Vagina (tissue), 2 donors: ENCODE results near the gene MEGF10. TPM values are rescaled to one million over a fixed set of nuclear protein-coding genes. Genes with fewer than 3 reads are reported as not detected.

Source experiments
- DNase-seq, 2 donors: peaks; one replicate each; pipeline ENCODE4 v3.0.0-alpha.2; 2017; ENCODE audit errors: extremely low spot score in 2 of 2
- H3K27ac ChIP-seq: fragments of 200-600 bp; sonication (generic); one replicate; pipeline ENCODE4 v1.5.1; 2019
- H3K27me3 ChIP-seq: fragments of 200-600 bp; sonication (generic); one replicate; pipeline ENCODE4 v1.5.1; 2019
- H3K36me3 ChIP-seq, 2 donors: fragments of 200-600 bp; sonication (generic); one replicate each; pipeline ENCODE4 v1.5.1; 2017 to 2019
- H3K4me1 ChIP-seq: fragments of 200-600 bp; sonication (generic); one replicate; pipeline ENCODE4 v1.5.1; 2019
- H3K4me3 ChIP-seq, 2 donors: fragments of 200-600 bp; sonication (generic); 1 replicate in 1 of 2; 2 replicates in 1 of 2; pipeline ENCODE4 v1.5.1; 2016 to 2019
- H3K9me3 ChIP-seq: fragments of 200-600 bp; sonication (generic); one replicate; pipeline ENCODE4 v1.5.1; 2019
- POLR2A ChIP-seq, 2 donors: fragments of 450-650 bp; IDR thresholded peaks; one replicate each; pipeline ENCODE4 v1.6.1; 2017; ENCODE audit warnings: antibody characterized with exemption in 2 of 2, mild to moderate bottlenecking in 2 of 2, moderate library complexity in 2 of 2
- POLR2AphosphoS5 ChIP-seq, 2 donors: sonication (generic); formaldehyde crosslinking; IDR thresholded peaks; one replicate each; pipeline ENCODE4 v1.9.0; 2017; ENCODE audit warnings: antibody characterized with exemption in 2 of 2, mild to moderate bottlenecking in 2 of 2, low read depth in 1 of 2; ENCODE audit not compliant: insufficient read depth in 1 of 2
- intact Hi-C: fragments of 100-400 bp; cut with DNase I; formaldehyde crosslinking; loops from one replicate; pipeline ENCODE4 v1.15.1; 2023
- total RNA-seq: library from RNA; depleted of rRNA; stranded (reverse); fragments of >200 nt; gene quantifications from one replicate; pipeline ENCODE4 v1.2.3, GENCODE V29; 2016
- TF ChIP-seq, protein P1 (sequence below), 3 experiments: fragments of 450-650 bp in 2 of 3; fragments of 200-600 bp in 1 of 3; sonication (generic) in 1 of 3; IDR thresholded peaks; one replicate each; pipeline ENCODE4 v1.5.1; 2017 to 2019; ENCODE audit warnings: antibody characterized with exemption in 3 of 3, mild to moderate bottlenecking in 2 of 3, moderate library complexity in 2 of 3

The MEGF10 gene
- total RNA-seq, 1 donor from 2014 or later: 0.74 TPM

DNA sequence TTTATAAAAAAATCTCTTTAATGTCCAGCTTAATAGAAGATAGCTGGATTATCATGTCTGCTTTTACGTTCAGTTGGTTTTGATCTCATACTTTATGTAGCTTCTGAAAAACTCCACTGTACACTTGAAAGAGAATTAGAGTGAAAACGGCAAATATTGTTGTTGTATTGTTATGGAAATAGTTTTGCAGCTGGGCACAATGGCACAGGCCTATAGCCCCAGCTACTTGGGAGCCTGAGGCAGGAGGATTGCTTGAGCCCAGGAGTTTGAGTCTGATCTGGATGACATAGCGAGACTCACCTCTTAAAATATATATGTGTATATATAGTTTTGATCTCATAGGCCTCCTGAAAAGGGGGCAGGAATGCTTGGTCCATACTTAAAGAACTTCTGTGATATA is 159.4 kb downstream of the MEGF10 start:
- H3K4me1 ChIP-seq: no peaks in the 10 kb centered on the region
- no peak overlapping the region for H3K4me3 ChIP-seq
- H3K27ac ChIP-seq: no peak overlapping the region
- H3K27me3 ChIP-seq: no peaks in the 10 kb centered on the region
- intact Hi-C loops: no loop called here
- no peaks in the 10 kb centered on the region for H3K36me3 ChIP-seq
- DNase-seq: no peak
- H3K9me3 ChIP-seq: no peaks in the 10 kb centered on the region
- TF ChIP-seq, protein P1, sequence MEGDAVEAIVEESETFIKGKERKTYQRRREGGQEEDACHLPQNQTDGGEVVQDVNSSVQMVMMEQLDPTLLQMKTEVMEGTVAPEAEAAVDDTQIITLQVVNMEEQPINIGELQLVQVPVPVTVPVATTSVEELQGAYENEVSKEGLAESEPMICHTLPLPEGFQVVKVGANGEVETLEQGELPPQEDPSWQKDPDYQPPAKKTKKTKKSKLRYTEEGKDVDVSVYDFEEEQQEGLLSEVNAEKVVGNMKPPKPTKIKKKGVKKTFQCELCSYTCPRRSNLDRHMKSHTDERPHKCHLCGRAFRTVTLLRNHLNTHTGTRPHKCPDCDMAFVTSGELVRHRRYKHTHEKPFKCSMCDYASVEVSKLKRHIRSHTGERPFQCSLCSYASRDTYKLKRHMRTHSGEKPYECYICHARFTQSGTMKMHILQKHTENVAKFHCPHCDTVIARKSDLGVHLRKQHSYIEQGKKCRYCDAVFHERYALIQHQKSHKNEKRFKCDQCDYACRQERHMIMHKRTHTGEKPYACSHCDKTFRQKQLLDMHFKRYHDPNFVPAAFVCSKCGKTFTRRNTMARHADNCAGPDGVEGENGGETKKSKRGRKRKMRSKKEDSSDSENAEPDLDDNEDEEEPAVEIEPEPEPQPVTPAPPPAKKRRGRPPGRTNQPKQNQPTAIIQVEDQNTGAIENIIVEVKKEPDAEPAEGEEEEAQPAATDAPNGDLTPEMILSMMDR (IDR thresholded peaks at IDR 0.05): no peak
- TF ChIP-seq POLR2AphosphoS5 (IDR thresholded peaks at IDR 0.05; ENCODE audit: insufficient read depth in 1 of 2, low read depth in 1 of 2): no peak
- TF ChIP-seq POLR2A (IDR thresholded peaks at IDR 0.05): no peak

DNA sequence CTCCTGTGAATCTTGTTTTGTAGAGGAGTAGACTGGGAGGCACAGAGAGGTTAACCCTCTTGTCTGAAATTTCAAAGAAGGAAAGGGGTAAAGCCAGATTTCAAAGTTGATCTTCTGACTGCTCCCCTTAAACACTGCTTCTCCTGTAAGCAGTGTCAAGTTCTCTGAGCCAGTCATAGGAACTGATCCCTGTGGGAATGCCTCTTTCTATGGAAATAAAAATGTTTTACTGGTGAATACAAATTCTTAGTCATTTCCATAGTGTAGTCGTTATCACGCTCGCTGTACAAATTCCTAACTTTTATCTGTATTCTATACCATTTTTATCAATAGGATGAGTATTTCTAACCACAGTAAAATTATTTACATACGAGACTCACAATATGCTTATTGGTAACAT is 160.5 kb downstream of the MEGF10 start:
- Histone ChIP-seq H3K4me1 (no peaks in the 10 kb centered on the region), H3K4me3 (no peak overlapping the region), H3K27ac (no peak overlapping the region), H3K36me3 (no peaks in the 10 kb centered on the region), H3K9me3 (no peaks in the 10 kb centered on the region), H3K27me3 (no peaks in the 10 kb centered on the region)
- intact Hi-C loops: no loop called here
- no peak for DNase-seq
- TF ChIP-seq POLR2AphosphoS5 (IDR thresholded peaks at IDR 0.05; ENCODE audit: insufficient read depth in 1 of 2, low read depth in 1 of 2) (no peak), POLR2A (IDR thresholded peaks at IDR 0.05) (no peak)
- TF ChIP-seq, protein P1 (IDR thresholded peaks at IDR 0.05): no peak

DNA sequence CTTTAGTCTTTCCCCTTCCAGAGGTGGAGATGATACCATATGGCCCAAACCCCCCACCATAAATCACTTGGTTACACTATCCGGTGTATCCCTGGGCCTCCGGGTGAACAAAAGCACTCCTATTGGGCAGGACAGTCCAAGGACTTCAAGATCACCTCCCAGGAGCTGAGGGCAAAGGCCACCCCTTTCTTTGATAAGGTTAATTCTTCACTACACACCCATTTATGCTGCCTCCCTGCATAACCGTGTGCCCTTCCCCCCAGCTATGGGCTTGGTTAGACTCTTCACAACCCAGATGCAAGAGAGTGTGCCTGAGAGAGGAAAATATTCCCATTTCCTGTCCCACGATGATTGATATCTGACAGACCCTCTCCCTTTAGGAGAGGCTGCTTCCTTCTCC is 162.0 kb downstream of the MEGF10 start:
- no peak overlapping the region for H3K4me3 ChIP-seq
- no peak for DNase-seq
- no peaks in the 10 kb centered on the region for H3K36me3 ChIP-seq
- intact Hi-C loops: no loop called here
- no peak overlapping the region for H3K27ac ChIP-seq
- no peaks in the 10 kb centered on the region for H3K4me1 ChIP-seq
- no peaks in the 10 kb centered on the region for H3K9me3 ChIP-seq
- no peaks in the 10 kb centered on the region for H3K27me3 ChIP-seq
- TF ChIP-seq POLR2A (IDR thresholded peaks at IDR 0.05): no peak
- TF ChIP-seq, protein P1 (IDR thresholded peaks at IDR 0.05): no peak
- TF ChIP-seq POLR2AphosphoS5 (IDR thresholded peaks at IDR 0.05; ENCODE audit: insufficient read depth in 1 of 2, low read depth in 1 of 2): no peak

DNA sequence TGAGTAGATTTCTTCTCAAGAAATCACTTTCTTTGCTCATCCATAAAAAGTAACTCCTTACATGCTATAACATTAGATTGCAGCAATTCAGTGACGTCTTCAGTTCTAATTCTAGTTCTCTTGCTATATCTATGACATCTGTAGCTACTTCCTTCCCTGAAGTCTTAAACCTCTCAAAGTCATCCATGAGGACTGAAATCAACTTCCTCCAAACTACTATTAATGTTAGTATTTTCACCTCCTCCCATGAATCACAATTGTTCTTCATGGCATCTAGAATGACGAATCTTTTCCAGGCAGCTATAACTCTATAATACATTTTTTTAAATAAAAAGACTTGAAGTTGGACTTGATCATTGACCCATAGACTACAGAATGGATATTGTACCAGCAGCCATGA is 180.6 kb downstream of the MEGF10 start:
- no peak overlapping the region for H3K27ac ChIP-seq
- H3K4me3 ChIP-seq: no peak overlapping the region
- H3K4me1 ChIP-seq: no peaks in the 10 kb centered on the region
- no peak for DNase-seq
- no peaks in the 10 kb centered on the region for H3K27me3 ChIP-seq
- no peaks in the 10 kb centered on the region for H3K36me3 ChIP-seq
- intact Hi-C loops: no loop called here
- no peak for TF ChIP-seq POLR2A (IDR thresholded peaks at IDR 0.05)
- no peaks in the 10 kb centered on the region for H3K9me3 ChIP-seq

DNA sequence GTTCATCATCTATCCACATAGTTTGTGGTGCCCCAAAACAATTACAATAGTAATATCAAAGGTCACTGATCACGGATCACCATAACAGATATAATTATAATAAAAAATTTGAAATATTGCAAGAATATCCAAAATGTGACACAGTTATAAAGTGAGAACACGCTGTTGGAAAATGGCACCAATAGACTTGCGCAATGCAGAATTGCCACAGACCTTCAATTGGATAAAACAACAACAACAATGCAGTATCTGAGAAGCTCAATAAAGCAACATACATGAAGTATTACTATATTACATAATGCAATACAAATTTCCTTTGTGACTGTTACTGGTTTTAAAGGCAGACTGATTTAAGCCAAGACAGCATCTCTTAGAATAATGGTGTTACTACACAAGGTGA is 182.1 kb downstream of the MEGF10 start:
- H3K27ac ChIP-seq: no peak overlapping the region
- no peaks in the 10 kb centered on the region for H3K27me3 ChIP-seq
- no peaks in the 10 kb centered on the region for H3K9me3 ChIP-seq
- no peak for DNase-seq
- no peak overlapping the region for H3K4me3 ChIP-seq
- TF ChIP-seq, protein P1 (IDR thresholded peaks at IDR 0.05): no peak
- TF ChIP-seq POLR2AphosphoS5 (IDR thresholded peaks at IDR 0.05; ENCODE audit: insufficient read depth in 1 of 2, low read depth in 1 of 2) (no peak), POLR2A (IDR thresholded peaks at IDR 0.05) (no peak)
- no peaks in the 10 kb centered on the region for H3K36me3 ChIP-seq
- no peaks in the 10 kb centered on the region for H3K4me1 ChIP-seq
- intact Hi-C loops: no loop called here

DNA sequence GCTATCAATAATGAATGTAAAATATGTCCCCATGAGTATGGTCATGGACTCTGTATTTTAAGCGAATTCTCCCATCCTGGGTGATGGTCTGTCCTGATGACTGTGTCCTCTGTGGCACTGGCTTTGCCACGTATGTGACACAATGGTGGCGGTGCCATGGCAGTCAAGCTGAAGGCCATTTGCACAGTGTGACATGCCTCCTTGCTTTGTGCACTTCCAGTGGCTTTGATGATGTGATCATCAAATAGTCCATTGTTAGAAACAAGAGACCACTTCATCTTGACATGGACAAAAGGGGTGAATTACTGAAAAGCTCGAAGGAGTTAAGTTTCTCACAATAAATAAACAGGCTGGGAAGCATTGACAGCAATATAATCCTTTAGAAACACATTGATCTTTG is 195.9 kb downstream of the MEGF10 start:
- DNase-seq: no peak
- TF ChIP-seq POLR2A (IDR thresholded peaks at IDR 0.05): no peak
- TF ChIP-seq POLR2AphosphoS5 (IDR thresholded peaks at IDR 0.05; ENCODE audit: insufficient read depth in 1 of 2, low read depth in 1 of 2): no peak
- TF ChIP-seq, protein P1 (IDR thresholded peaks at IDR 0.05): no peak
- intact Hi-C loops: no loop called here
- H3K36me3 ChIP-seq: no peaks in the 10 kb centered on the region
- no peak overlapping the region for H3K4me3 ChIP-seq
- H3K9me3 ChIP-seq: no peaks in the 10 kb centered on the region
- no peaks in the 10 kb centered on the region for H3K4me1 ChIP-seq
- no peak overlapping the region for H3K27ac ChIP-seq
- no peaks in the 10 kb centered on the region for H3K27me3 ChIP-seq
